Right forelimb (tissue), 1 donor: Measurements from ENCODE around the gene KCP.
A peak's percentile ranks its signal among the peaks of the same experiment; 100 is the strongest.

ENCODE experiments used
- DNase-seq: peaks from one replicate; pipeline ENCODE4 v3.0.0-alpha.2; 2018

KCP gene

DNA sequence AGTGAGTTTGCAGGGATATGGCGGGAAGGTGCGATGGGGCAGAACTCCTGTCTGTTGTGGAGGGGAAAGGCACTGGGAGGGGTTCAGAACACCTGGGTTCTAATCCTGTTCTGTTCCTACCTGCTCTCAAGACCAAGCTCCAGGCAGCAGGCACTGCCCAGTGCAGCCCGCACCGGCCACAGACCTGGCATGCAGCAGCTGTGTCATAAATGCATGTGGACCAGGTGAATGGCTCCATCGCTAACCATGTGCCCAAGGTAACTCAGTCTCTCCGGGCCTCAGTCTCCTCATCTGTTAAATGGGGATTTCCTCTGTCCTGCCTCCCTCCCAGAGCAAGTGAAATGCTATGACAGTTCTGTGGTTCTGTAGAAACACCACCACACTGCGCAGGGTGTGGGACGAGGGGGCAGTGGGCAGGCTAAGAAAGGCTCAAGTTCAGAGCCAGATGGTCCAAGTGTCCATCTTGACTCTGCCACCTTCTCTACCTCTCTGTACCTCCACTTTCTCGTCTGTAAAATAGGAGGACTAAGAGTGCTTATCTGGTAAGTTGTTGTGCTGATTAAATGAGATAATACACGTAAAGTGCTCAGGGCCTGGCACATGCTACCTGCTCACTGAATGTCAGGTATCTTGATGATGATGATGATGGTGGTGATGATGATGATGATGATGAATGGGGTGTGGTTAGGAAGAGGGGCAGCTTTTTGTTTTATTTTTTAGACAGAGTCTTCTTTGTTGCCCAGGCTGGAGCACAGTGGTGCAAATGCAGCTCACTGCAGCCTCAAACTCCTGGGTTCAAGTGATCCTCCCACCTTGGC lies 24.9 kb downstream of the KCP start:
- peak; percentile 27 for DNase-seq

DNA sequence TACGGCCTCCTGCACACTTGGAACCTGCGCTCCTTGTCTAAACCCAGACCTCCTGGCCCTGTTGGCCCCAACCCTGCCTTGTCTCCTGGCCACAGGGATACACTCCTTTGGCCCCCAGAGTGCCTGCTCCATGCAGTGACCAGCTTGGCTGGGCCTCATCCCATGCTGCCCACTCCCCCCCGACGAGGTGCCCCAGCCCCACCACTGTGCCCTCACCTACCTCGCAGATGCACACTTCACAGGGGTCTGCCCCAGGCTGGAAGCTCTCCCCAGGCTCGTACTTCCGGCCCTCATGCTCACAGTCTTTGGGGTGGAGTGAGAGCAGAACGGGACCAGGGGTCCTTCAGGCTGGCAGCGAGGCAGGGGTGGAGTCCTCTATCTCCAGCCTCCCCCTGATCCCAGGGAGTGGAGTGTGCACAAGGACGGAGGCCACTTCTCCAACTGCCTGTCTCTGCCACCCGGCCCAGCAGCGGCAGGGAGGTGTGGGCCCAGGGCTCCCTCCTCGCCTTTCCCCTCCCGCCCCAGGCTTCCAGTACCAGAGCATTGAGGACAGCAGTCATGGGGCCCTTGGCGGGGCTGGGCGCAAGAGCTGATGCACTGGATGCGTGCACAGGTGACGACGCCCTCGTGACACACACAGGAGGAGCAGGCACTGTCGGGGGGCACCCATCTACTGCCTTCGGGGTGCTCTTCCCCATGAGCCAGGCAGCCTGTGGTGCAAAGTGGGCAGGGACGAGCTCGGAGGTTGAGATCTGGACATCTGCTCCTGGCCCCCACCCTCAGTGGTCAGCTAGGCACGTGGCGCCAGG lies 25.7 kb downstream of the KCP start:
- DNase-seq, result peak; percentile 37

DNA sequence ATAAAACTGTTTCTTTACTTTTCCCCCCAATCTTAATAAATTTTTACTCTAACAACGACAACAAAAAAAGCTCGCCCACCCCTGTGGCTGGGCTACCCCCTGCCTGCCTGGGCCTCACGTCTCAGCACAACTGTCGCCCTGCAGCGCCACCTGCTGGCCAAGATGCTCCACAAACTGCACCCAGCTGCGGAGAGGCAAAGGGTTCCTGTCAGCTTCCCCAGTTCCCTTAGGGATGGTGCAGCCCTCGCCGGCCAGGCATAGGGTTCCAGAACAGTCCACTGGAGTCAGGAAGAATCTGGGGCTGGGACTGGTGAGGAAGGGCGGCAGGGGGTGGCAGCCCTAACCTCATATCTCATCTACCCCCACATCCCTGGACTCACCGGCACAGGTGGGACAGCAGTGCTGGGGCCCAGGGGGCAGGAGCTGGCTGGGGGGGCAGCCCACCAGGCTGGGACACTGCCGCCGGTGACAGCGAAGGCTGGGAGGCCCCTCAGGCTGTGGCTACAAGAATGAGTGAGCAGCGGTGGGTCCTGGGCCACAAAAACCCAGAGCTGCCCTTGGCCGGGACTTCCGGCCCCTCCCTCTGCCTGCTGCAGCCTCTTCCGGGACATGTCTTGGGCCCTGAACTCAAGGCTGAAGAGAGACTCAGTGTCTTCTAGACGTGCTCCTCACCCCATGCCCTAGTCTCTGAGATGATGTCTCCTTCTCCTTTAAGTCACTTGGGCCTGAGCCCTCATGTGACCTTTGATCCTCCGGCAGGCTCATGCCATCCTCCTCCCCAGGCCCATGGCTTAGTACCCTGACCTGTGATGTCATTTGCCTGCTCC lies 26.7 kb downstream of the KCP start:
- DNase-seq, result peak; percentile 86

DNA sequence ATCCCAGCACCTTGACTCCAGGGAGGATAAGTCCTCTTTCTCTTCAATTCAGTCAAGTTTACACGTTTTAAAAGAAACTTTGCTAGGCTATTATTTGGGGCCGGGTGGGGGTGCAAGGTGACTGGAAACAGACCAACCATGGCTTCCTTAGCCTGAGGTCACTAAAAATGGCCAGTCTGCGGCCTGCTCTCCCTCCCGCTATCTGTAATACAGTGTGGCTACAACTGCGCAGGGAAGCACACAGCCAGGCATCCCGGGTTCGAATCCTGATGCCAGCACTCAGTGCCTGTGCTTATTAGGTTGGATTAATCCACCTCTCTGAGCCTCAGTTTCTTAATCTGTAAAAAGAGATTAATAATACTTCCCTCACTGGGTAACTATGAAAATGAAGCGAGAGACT lies 28.4 kb downstream of the KCP start:
- DNase-seq, result no peak

DNA sequence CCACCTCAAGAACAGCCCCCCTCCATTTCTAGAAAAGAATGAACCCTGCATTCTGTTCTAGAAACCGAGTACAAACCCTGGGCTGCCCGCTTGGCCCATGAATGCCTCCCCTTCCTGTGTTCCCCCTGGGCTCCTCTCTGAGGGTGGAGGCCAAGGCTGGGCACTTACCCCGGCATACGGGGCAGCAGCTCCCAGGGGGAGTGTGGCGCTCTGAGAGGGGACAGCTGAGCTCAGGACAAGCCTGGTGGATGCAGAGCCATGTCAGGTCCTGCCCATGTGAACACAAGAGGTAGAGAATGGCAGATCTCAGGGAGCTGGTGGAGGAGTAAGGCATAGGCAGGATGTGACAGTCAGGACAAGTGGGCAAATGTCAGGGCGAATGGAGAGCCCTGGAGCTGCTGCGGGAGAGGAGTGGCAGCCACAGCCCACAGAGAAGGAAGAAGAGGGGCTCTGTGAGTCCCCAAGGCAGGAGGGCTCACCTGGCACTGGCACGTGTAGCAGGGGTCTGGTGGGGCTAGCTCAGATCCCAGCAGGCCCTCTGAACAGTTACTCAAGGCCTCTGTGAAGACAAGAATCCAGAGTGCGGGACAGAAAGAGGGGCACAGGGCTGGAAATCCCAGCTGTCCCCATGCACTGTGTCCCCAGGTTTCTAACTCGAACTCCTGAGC lies 28.9 kb downstream of the KCP start:
- DNase-seq, result peak; percentile 20

DNA sequence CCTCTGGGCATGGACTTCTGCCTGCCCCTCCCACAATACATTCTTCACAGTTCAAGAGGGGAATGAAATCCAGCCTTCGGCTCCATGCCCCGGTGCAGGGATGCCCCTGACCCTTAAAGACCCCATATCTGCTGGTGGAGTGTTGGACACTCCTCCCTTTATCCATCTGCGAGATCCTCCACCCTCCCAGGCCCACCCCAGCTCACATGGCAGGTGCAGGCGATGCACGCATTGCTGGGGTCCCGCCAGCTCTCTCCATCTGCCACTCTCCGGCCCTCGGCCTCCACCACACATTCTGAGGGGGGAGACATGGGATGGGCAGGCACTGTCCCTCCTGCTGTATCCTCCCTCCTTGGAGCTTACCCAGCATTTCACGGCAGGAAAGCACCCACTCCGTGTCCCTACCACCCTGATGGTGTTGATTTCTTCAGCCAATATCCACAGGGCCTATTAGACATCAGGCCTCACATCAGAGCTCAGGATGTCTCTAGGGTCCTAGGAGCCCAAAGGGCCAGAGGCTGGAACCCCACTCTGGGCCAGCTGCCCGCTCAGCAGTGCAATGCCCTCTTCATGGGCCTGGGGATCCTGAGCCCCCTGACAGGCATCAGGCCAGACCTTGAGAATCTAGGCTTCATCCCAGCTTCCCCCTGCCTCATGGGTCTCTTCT lies 29.6 kb downstream of the KCP start:
- DNase-seq, result peak; percentile 42

DNA sequence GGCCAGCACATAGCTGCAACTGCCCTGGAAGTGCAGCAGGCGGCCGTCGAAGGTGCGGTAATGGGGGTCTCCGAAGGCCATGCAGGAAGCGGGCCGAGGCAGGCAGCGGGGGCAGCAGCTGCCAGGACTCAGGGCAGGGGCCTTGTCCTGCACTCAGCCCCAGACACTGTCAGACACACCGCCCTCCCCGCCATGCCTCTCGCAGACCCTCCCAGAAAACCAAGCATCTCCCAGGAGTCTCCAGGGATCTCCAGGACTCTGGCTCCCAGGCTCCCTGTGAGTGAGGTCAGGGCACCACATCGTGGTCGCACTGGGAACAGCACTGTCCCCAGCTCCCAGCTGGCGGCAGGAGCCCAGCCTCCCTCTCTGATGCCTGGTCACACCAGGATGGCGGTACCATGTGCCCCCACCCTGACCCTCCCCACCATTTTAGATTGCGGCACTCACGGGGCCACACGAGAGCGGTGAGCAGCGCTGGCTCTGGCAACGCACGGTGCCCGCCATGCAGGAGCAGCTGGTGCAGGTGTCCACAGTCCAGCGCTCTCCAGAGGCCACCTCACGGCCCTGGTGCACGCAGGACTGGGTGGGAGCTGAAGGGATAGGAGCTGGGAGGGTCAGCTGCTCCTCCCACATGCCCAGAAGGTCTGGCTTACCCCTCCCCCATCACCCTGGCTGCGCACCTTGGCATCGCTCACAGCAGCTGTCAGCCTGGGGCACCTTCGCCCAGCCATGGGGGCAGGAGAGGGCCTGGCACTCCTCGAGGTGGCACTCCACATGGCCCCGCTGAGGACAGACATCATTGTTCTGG lies 30.4 kb downstream of the KCP start:
- peak; percentile 68 for DNase-seq

DNA sequence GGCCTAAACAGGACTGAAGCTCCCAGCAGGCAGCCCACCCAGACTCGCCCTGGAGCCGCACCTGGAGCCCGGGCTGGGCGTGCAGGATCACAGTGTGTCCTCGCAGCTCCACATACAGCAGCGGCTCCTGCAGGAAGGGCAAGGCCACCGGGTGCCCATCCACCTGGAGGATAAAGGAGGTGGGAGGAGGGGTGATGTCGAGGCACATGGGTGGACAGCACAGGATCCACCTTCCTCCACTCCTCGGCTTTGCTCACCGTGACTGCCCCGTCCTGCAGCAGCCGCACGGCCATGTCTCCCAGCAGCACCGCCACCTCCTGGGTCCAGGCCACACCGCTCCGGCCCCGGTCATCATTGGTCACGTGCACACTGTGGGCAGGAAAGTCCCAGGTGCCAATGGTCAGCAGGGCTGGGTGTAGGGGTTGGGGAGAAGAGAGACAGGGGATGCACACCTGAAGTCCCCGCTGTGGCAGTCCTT lies 31.0 kb downstream of the KCP start:
- peak; percentile 37 for DNase-seq

DNA sequence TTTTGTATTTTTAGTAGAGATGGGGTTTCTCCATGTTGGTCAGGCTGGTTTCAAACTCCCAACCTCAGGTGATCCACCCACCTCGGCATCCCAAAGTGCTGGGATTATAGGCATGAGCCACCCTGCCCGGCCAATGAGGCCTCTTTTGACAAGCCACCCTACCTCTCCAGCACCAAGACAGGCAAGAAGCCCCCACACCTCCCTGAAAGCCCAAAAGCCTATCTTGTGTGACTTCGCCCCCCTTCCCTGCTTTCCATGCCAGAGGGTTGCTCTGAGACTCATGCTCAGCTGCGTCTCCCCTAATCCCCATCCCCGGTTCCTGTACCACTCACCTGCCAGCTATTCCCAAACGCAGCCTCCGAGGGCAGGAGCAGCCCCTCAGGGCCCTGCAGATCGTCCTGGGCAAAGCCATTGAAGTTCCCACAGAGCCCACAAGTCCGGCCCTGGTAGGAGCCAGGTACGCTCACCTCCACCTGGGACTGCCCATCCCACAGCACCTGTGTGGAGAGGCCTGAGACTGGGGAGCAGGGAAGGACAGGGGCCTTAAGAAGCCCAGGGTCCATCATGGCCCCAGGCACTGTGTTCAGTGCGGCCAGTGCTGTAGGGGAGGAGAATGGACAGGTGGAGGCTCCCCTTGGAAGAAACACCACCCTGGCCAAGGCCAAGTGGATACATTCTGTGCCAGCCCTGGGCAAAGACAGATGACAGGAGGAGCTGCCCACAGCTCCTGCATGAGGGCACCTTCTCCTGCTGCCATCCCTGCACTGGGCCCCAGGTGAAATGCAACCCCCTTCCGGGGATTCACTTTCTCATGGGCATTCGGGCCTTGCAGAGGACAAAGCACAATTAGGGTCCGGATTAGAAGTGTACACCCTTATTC lies 32.0 kb downstream of the KCP start:
- DNase-seq, result peak; percentile 17

DNA sequence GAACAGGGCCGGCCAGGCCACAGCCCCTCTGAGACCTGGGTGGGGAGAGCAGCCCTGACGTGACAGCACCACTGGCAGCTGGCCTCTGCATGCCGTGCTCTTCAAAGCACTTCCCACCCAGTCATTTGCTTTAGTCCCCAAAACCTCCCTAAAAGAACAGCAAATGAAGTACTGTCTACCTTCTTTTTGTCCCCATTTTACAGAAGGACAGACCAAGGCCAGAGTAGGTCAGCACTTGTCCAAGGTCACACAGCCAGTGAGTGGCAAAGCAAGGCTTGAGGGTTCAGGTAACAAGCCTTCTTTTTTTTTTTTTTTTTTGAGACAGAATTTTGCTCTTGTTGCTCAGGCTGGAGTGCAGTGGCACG lies 32.8 kb downstream of the KCP start:
- DNase-seq, result peak; percentile 3

DNA sequence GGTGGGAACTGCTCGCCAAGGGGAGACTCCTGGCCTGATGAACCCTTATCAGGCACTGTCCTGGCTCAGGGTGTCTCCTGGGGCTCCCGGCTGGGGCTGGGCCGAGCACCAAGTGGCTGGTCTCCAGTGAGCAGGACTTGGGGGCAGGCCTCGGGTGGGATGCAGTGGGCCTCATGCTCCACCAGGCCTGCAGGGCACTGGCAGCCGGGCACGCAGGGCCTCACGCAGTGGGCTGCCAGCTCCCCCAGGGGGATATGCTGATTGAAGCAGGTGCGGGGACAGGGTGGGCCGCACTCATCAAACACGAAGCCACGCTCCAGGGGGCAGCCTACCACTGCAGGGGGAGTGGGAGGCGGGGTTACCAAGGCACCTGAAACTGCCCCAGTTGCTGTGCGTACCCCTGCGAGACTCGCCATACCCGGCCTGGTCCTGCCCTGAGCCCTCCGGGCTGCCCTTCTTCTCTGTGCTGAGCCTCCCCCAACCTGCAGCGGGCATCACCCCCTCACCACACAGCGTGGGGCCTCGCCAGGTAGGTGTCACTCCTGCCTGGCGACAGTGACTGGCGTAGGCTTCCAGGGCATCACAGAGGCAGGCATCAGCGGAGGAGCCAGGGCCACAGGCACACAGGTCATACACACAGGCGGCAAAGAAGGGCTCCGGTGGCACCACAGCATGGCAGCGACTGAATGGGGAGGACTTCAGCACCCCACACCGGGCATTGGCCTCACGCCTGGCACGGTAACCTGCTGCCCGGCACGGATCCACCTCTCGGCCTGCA lies 33.3 kb downstream of the KCP start:
- peak; percentile 34 for DNase-seq

DNA sequence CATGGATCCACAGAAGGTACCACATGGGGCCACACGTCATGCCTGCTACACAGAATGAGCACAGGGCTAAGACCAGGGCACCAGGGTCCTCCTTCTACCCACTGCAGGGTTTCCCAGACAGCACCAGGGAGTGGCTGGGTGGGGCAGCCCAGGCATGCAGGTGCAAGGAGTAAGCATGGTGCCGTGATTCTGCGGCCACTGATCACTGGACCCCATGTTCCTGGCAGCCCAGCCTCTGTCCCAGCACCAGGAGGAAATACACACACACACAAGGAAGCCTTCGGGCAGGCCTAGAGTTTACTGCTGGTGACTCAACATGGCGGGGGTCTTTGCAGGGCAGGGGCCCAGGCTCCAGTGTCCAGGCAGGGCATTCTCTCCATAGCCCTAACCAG lies 33.9 kb downstream of the KCP start:
- DNase-seq, result no peak

DNA sequence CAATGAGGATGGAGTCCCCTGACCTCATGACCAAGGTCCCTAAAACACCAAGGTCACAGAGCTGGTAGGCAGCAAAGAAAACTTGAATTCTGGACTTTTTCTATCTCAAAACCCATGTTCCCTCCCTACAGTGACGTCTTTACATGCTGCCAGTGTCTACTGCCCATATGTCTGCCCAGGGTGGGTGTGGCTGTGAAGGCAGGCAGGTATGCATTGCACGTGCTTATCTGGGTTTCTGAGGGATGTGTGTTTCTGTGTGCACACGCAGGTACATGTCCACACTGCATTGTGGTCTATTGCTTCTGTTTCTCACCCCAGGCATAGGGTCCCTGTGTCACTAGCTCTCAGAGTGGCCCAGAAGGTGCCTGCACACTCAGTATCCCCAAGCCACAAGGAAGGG lies 34.4 kb downstream of the KCP start:
- no peak for DNase-seq

DNA sequence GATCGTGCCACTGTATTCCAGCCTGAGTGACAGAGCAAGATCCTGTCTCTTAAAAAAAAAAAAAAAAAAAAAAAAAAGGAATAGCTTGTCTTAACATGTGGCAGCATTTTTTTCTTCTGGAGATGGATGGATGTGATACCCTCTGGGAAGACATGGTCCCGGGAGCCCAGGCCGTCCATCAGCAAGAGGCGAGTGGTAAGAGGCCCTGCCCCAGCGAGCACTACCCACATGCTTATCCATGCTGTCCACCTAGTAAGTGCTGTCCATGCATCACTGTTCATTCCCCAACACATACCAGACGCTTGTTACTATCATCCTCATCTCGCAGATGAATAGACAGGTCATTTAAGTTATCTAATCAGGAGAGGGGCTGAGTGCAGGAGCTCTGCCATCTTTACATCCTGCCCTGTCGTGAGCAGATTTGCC lies 35.0 kb downstream of the KCP start:
- DNase-seq, result peak; percentile 9

DNA sequence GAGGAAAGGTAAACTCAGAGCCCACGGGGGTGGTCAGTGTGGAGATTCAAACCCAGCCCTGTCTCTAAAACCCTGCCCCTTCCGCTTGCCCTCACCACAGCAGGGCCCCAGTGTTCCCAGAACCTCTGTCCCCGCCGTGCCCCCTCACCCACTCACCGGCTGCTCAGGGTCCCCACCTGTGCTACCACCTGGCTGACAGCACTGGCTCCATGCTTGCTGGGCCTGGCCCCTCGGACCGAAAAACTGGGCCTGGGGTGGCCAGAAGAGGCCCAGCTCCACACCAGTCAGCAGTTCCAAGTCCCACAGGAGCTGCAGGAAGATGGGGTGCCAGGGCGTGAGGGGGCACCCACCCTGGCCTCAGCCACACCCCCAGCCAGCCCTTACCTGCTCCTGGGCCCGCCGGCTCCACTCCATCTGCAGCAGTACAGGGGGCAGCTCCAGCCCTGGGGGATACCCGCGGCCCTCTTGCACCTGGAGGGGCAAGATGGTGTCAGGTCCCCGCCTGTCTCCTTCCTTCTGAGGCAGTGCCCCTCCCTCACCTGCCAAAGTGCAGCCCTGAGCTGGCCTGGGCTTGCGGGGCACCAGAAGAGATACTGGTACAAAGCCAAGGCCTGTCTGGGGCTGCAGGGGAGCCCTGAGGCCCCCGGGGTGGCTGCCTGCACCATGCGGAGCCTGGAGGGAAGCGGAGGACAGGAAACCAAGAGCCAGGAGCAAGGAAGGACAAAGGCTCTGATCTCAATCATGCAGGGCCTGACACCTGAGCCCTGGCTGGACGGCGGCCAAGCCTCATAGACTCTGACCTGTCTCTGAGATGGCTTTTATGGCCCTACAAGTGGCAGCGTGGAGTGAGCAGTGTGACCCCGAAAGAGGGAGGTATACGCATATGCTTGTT lies 36.1 kb downstream of the KCP start:
- DNase-seq, result no peak

DNA sequence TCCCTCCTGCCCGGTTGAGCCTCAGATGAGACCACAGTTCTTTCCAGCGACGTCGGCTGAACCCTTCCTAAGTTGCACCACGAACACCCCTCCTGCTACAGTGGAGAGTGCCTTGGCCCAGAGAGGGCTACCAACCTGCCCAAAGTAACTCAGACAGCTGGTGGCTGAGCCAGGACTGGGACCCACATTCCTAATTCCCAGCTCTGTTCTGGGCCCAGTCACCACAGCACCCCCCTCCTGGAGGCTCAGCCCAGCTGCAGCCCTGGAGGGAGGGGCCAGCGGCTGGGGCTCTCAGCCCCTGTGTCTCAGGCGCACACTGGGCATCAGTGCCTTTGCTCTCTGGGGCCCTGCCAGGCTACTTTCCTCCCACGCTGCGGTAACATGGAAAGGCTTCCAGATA lies 37.3 kb downstream of the KCP start:
- no peak for DNase-seq

DNA sequence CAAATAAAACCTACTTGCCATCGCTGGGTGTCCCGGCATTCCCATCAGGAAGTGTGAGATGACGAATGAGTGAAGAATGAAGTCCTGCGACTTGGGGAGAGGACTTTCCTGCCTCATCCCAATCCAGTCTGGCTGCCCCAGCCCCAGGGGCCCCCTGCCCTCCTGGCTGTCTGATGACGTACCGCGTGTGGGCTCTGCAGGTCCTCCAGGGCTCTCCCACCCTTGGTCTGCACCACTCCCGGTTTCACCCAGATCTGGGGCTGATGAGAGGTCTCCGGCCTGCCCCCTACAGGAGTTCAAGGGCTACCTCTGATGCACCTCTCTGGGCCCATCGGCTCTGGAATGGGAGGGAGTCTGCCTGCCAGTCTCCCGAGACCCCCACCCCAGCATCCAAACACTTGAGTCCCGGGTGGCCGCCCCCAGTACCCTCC lies 38.1 kb downstream of the KCP start:
- DNase-seq, result no peak

DNA sequence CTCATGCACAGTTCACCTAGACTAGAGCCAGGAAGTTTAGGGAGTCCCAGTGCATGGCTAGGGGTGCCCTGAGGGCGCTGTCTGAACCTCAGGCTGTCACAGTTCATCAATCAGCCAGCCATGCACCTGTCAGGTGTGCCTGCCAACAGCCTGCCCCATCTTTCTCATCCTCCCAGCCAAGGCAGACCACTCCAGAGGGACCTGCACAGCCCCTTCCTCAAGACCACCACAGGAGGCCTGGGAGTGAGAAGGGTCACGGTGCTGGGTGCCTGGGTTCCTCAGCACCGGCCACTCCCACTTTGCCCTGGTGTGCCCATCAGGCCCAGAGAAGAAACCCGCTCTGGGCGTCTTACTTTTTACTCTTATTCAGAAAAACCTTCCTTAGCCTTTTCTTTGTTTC lies 39.5 kb downstream of the KCP start:
- no peak for DNase-seq
